ENCODE measurements around the gene DEPDC1B. TPM values are rescaled to one million over a fixed set of nuclear protein-coding genes. Genes with fewer than 3 reads are reported as not detected.
A peak's percentile ranks its signal among the peaks of the same experiment; 100 is the strongest.

Gene DEPDC1B
- total RNA-seq, 1 donor from 2014 or later: 0.74 TPM

- H3K27ac ChIP-seq: no peak overlapping the region
- intact Hi-C loops (cut with DNase I): loop anchor here (10.0 kb wide), 1 partner anchor 868 kb away; no protein-coding TSS in a partner anchor
- H3K27me3 ChIP-seq: no peaks in the 10 kb centered on the region
- no peak for DNase-seq (ENCODE audit: extremely low spot score in 2 of 2)
- no peak for TF ChIP-seq CTCF (IDR thresholded peaks at IDR 0.05)
- no peak for TF ChIP-seq POLR2AphosphoS5 (IDR thresholded peaks at IDR 0.05; ENCODE audit: insufficient read depth in 1 of 2, low read depth in 1 of 2)
- TF ChIP-seq POLR2A (IDR thresholded peaks at IDR 0.05): no peak
- no peaks in the 10 kb centered on the region for H3K9me3 ChIP-seq
- H3K4me3 ChIP-seq: no peak overlapping the region
- H3K4me1 ChIP-seq: no peaks in the 10 kb centered on the region
- H3K36me3 ChIP-seq: no peaks in the 10 kb centered on the region
Observed at GRCh38 chr5:60672693-60673264, 27.2 kb downstream of the DEPDC1B start.

- Histone ChIP-seq H3K9me3 (no peaks in the 10 kb centered on the region), H3K27ac (no peak overlapping the region), H3K27me3 (no peaks in the 10 kb centered on the region), H3K36me3 (no peaks in the 10 kb centered on the region), H3K4me3 (no peak overlapping the region), H3K4me1 (no peaks in the 10 kb centered on the region)
- TF ChIP-seq POLR2A (IDR thresholded peaks at IDR 0.05): no peak
- TF ChIP-seq CTCF (IDR thresholded peaks at IDR 0.05): no peak
- no peak for TF ChIP-seq POLR2AphosphoS5 (IDR thresholded peaks at IDR 0.05; ENCODE audit: insufficient read depth in 1 of 2, low read depth in 1 of 2)
- no peak for DNase-seq (ENCODE audit: extremely low spot score in 2 of 2)
- intact Hi-C loops (cut with DNase I): loop anchor here (10.0 kb wide), 1 partner anchor 867 kb away; no protein-coding TSS in a partner anchor
Observed at GRCh38 chr5:60671899-60672692, 27.9 kb downstream of the DEPDC1B start.

- H3K27ac ChIP-seq: no peak overlapping the region
- no peak for DNase-seq (ENCODE audit: extremely low spot score in 2 of 2)
- intact Hi-C loops (cut with DNase I): loop anchor here (10.0 kb wide), 1 partner anchor 866 kb away; no protein-coding TSS in a partner anchor
- no peak overlapping the region for H3K4me3 ChIP-seq
- no peaks in the 10 kb centered on the region for H3K9me3 ChIP-seq
- TF ChIP-seq POLR2AphosphoS5 (IDR thresholded peaks at IDR 0.05; ENCODE audit: insufficient read depth in 1 of 2, low read depth in 1 of 2): no peak
- no peak for TF ChIP-seq CTCF (IDR thresholded peaks at IDR 0.05)
- TF ChIP-seq POLR2A (IDR thresholded peaks at IDR 0.05): no peak
- H3K27me3 ChIP-seq: no peaks in the 10 kb centered on the region
- no peaks in the 10 kb centered on the region for H3K36me3 ChIP-seq
- H3K4me1 ChIP-seq: no peaks in the 10 kb centered on the region
Observed at GRCh38 chr5:60670749-60671148, 29.2 kb downstream of the DEPDC1B start.

GRCh38 chr5:60668686-60669304 is 31.2 kb downstream of the DEPDC1B start:
- Histone ChIP-seq H3K36me3 (no peaks in the 10 kb centered on the region), H3K4me1 (no peaks in the 10 kb centered on the region), H3K27ac (no peak overlapping the region), H3K27me3 (no peaks in the 10 kb centered on the region), H3K9me3 (no peaks in the 10 kb centered on the region), H3K4me3 (no peak overlapping the region)
- DNase-seq (ENCODE audit: extremely low spot score in 2 of 2): no peak
- TF ChIP-seq POLR2A (IDR thresholded peaks at IDR 0.05) (no peak), CTCF (IDR thresholded peaks at IDR 0.05) (peak; percentile 22 to 35 (median 25))
- intact Hi-C loops (cut with DNase I): no loop called here
